ENCODE results near the gene SCFD2.
"Not testable (repeated sequence)": the region's sequence is repeated elsewhere in the genome, so short reads cannot be mapped to it uniquely, and the experiment has no call there.

Gene SCFD2

DNA sequence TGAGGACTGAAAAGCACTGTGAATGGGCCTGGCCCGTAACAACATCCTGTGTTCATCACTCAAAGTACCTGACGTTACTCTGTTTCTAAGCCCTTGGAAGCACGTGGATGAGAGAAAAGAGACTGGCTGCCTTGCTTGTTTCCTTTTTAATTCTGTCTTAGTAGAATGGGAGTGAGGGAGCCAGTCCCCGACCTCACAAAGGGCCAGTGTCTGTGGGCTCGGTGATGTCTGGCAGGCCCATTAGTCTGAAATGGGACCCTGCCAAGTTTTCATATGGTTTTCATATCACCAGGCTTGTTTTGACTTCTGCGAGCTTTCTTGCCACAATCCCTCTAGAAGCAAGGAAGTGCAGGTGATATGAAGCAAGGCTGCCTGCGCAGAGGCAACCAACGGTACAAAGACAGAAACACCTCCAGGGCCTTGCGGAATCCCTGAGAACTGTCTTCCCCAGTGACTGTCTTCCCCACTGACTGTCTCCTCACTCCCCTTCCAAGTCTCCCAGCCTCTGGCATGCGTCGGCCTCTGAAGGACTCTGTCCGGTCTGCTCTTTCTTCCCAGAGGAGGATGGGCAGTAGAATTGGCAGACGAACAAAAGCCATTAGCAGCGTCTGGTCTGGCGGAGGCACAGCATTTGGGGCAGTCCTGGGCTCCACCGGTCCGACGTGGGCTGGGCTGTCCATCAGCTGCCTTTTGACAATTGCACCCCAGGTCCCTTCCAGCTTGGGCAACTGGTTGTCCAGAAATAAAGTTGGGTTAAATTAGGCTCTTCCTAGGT, 524.0 kb downstream of the SCFD2 start:
- DNase-seq = no peak

DNA sequence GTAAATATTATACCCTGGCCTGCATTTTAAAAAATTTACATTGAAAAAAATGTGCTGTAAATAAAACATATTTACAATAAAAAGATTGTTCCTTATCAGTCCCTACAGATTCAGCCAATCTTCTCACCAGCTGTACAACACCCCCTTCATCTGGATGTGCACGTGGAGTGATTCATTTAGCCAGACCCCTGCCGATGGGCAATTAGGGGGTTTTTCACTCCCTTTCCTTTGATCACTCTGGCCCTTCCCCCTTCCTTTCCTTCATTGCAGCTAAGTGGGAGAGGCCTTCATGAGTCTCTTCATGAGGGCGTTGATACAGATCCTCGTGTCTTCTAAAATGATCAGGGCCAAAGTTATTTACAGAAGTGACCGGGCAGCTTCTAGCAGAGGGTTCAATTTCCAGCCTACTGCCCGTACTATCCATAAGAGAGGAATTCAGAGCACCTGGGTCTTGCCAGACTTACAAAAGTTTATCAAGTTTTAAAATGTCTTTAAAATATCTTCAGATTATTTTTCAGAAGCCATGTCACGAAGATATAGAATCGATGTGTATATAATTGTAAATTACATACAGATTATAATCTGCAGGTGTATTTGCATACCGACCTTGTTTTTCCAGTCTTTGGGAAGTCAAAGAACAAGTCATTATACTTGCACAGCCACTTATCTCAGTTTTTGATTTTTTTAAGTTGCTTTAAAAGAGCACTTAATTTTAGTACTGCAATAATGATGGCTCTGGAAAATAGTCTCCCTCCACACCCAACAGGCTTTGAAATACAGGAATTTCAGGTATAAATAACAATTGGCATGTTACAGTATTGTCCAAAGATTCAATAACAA, 525.1 kb downstream of the SCFD2 start:
- no peak for DNase-seq

DNA sequence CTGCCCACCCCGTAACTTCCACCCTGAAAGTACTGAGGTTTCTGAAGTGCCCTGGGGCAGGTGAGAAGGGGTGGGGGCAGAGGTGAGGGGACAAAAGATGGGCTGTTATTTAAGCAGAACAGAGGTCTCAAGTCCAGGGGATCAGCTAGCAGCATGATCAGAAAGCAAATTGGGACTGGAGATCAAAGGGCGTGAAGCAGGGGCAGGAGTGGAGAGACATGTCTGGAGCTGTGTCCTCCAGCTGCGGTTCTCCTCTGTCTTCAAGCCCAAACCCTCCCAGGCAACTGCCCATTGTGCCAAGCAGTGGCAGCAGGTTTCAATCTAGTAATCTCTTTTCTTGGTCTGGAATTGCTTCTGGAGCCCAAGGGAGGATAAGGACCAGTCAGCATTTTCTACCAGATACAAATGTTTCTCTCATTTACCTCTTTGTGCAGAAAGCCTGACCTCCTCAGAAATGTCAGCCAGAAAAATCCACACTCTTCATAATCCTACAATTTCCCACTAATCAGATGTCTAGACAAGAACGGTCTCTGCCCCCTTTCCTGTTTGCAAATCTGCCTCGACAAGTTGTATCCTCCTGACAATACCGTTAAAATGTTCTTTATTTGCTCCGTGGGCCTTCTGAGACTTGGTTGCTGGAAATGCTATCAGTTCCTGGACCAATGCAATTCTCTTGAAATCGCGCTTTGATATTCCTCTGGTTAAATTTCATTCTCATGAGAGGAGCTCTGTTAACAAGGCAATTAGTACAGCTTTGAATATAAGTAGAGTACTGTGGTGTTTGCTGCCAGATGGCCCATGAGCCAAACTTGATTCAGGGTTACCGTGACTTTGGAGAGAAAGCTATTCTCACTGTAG, 526.9 kb downstream of the SCFD2 start:
- no peak for DNase-seq

DNA sequence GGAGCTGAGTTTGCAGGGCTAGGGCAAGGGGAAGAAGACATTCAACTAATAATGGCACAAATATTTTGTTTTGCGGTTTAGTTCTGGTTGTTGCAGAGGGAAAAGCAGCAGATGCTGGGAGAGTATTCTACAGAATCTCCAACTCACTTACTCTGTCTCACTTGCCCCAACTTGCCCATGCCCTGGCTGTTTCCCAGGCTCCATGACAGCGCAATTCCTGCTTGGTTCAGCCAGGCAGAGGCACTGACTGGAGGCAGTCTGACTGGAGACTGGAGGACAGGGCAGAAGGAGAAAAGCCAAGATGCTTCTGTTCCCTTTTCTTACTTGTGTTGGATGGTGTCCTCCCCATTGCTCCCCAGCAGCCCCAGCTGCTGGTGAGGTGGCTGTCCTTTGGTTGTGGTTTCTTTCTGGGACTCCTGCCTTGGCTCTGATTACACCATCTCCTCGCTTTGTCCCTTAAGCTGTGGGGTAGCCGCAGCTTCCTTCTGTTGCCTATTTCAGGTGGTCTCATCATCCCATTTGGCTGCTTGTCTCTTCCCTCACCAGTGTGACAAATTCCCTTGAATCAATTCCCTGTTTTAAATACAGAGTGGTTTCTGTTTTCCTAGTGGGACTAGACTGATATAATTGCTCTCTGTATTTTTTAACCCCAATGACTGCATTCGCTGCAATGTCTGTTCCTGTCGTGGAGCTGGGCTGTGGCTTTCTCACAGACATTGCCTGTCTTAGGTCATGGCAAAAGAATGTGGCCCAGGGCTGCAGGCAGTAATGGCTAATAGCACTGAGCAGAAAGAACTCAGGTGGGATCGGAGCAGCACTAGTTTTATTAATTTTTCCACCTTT, 527.9 kb downstream of the SCFD2 start:
- peak; percentile 85 for DNase-seq

DNA sequence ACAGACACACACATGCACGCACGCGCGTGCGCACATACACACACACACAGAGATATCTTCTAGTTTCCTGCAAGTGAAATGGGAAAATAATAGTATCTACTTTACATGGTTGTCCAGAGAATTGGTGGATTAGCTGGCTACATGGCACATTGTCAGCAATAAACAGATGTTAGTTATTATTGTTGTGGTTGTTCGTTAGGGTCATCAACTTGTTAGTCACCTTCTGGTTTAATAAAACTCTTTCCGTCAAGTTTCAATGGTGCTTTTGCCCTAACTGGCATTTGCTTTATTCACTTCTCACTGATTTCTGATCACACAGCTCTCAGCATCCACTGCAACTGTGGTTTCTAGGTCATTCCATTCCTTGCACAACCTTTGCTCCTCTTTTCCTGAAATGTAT, 529.2 kb downstream of the SCFD2 start:
- DNase-seq = peak; percentile 10

DNA sequence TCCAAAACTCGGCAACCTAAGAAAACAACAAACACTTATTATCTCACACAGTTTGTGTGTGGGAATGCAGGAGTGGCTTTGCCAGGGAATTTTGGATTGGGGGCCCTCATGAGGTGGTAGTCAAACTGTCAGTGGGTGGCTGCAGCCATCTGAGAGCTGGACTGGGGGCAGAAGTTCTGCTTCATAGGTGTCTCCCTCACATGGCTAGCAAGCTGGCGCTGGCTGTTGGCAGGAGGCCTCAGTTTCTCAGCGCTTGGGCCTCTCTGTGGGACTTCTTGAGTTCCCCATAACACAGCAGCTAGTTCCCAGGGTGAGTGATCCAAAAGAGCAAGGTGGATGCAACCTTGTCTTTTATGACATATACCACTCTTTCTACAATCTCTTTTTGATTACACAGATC, 529.7 kb downstream of the SCFD2 start:
- DNase-seq = no peak

DNA sequence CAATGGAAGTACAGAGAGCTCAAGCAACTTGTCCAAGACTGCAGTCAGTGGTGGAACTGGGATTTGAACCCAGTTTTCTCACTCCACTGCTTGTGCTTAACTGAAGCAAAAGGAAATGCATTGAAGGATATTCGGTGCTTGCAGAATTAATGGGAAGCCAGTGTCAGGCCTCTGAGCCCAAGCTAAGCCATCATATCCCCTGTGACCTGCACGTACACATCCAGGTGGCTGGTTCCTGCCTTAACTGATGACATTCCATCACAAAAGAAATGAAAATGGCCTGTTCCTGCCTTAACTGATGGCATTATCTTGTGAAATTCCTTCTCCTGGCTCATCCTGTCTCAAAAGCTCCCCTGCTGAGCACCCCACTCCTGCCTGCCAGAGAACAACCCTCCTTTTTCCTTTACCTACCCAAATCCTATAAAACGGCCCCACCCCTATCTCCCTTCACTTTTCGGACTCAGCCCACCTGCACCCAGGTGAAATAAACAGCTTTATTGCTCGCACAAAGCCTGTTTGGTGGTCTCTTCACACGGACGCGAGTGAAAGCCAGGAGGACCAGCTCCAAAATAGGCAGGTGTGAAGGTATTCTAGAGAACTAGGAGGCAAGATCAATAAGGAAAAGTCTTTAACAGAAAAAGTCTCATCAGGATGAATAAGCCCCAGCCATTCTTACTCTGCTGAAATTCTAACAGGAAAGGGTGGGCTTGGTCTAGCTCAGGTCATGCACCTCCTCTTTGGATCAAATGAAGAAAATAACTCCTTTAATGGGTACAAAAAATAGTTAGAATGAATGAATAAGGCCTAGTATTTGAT, 531.0 kb downstream of the SCFD2 start:
- not testable (repeated sequence) for DNase-seq

DNA sequence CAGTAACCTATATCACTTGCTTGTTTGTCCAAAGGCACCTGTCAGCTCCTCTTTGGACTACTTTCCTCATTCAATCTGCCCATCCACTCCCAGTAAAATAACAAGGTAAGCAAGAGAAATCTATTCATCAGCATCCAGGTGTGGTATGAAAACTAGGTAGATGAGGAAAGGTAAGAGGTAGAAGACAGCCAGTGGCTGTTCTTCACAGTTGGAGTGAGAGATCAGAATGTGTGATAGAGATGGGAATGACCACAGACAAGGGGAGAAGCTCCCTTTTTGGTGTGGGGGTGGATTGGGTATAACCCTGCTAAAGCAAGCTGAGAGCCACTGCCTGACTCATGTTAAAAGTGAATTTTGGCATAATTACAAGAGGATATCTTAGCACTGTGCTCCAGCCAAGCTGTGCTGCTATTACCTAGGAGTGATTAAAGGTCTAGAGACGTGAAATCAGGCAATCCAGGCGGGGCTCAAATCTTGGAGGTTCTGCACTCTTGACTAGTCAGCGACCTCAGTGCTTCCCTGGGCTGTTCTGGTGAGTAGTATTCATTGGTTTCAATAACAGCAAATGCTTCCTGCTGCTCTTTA, 531.8 kb downstream of the SCFD2 start:
- no peak for DNase-seq

DNA sequence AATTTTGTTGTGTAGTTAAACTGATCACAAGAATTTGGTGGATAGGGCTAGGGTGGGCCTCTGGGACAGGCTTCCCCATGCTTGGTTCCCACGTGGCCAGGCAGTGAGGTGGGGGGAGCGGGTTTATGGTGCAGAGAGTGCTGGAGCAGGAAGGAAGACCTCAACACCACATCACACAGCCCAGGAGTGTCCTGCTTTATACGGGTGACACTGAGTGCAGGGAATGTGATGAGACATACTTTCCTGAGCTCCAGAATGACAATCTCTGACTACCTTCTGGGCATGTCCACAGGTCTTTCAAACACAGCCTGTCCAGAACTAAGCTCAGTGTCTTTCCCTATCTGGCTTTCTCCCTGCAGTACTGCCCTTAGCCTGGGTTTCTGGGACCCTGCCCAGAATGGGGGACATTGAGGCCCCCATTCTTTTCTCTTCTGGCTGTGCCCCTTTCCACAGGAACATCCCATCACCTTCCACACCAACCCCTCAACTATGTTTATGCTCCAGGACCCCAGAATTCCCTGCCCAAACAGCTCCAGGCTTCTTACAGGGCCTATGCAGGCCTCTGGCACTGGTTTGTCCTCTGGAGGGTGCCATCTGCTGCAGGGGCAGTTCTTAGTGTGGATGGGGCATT, 540.3 kb downstream of the SCFD2 start:
- DNase-seq = no peak

DNA sequence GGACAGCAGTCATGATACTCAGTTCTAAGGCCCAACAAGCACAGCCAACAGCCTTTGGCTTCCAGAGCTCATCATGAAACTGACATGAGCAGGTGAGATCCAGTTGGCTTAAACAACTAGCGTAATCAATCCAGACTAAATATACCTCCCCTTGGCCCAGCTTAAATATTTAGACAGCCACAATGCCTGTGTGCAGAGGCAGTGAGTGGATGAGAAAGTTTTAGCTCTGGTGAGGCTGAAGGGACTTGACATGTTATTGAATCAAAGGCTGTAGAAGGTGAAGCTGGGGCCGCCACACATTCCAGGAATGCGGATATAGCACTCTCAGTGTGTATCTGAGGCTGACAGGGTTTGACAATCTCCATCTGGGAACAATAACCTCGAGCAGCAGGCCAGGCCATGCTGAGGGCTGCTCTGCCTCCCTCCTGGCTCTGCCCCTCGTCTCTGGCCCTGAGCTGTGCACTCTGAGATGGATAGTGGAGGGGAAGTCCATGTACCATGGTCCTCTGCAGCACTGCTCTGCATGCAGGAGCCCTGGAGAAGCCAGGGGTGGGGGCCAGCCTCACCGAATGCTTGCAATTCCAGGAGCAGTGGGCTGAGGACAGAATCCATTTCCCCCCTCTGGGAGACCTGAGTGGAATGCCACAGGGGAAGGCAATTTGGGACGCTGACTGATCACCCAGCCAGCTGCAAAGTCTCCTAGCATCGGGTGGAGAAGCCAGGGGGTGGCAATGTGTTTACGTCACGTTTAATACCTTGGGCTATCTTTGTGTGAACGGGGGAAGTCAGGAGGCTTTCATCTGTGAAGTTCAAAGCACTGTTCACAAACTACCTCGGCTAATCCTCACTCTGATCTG, 541.0 kb downstream of the SCFD2 start:
- peak; percentile 67 for DNase-seq

DNA sequence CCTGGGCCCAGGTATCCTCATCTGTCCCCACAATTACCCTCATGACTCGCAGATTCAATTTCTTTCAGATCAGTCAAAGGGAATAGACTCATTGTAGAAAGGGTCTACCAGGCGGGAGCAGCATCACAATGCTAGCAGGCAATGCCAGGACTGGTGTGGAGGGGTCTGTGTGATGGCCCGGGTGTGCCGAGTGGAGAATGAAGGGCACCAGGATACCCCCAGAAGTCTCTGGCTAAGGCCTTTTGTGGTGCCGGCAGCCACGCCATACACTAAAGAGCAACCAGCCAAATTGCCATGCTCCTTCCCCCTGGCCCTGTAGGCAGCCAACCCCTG, 541.6 kb downstream of the SCFD2 start:
- DNase-seq = no peak

DNA sequence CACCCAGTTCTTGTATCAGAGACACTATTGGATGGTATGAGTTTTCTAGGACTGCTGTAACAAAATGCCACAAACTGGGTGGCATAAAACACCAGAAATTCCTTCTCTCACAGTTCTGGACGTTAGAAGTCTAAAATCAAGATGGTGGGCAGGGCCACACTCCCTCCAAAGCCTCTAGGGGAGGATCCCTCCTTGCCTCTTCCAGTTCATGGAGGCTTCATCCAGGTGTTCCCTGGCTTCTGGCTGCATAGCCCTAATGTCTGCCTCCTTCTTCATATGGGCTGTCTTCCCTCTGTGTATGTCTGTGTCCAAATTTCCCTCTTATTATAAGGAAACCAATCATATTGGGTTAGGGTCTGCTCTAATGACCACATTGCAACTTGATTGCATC, 542.2 kb downstream of the SCFD2 start:
- DNase-seq = no peak
